Parathyroid adenoma (tissue), 2 donors: ENCODE data around the gene SUCLG2.

Experiments used
- H2AFZ ChIP-seq: fragments of 300-600 bp; sonication (generic); one replicate; pipeline ENCODE4 v1.7.0; 2017; ENCODE audit warnings: antibody characterized with exemption, mild to moderate bottlenecking
- H3K27ac ChIP-seq: fragments of 300-600 bp; sonication (generic); one replicate; pipeline ENCODE4 v1.7.0; 2017
- H3K27me3 ChIP-seq: fragments of 300-600 bp; sonication (generic); one replicate; pipeline ENCODE4 v1.7.0; 2017; ENCODE audit warnings: low read length; ENCODE audit not compliant: control insufficient read depth, insufficient read depth
- H3K36me3 ChIP-seq: fragments of 300-600 bp; sonication (generic); one replicate; pipeline ENCODE4 v1.7.0; 2017; ENCODE audit warnings: low read length; ENCODE audit not compliant: control insufficient read depth, insufficient read depth
- H3K4me1 ChIP-seq: fragments of 300-600 bp; sonication (generic); one replicate; pipeline ENCODE4 v1.7.0; 2017; ENCODE audit warnings: control low read depth
- H3K4me2 ChIP-seq: fragments of 300-600 bp; sonication (generic); one replicate; pipeline ENCODE4 v1.7.0; 2017; ENCODE audit warnings: low read length
- H3K4me3 ChIP-seq: fragments of 300-600 bp; sonication (generic); one replicate; pipeline ENCODE4 v1.7.0; 2017; ENCODE audit warnings: low read depth, low read length
- H3K79me2 ChIP-seq: fragments of 300-600 bp; sonication (generic); one replicate; pipeline ENCODE4 v1.7.0; 2017; ENCODE audit warnings: control low read depth
- H3K9ac ChIP-seq: fragments of 300-600 bp; sonication (generic); one replicate; pipeline ENCODE4 v1.7.0; 2017; ENCODE audit warnings: mild to moderate bottlenecking
- H3K9me3 ChIP-seq: fragments of 300-600 bp; sonication (generic); one replicate; pipeline ENCODE4 v1.7.0; 2017; ENCODE audit warnings: low read length; ENCODE audit not compliant: control insufficient read depth
- CTCF ChIP-seq: fragments of 300-600 bp; sonication (generic); IDR thresholded peaks from one replicate; pipeline ENCODE4 v1.7.0; 2017; ENCODE audit warnings: antibody characterized with exemption, mild to moderate bottlenecking
- donor health status: primary hyperparathyroidism.

SUCLG2 gene

GRCh38 chr3:67521053-67521646 is 133.3 kb downstream of the SUCLG2 start:
- Histone ChIP-seq H3K4me3 (no peak overlapping the region), H3K36me3 (no peaks in the 10 kb centered on the region), H3K27me3 (no peaks in the 10 kb centered on the region), H3K9ac (no peak overlapping the region), H3K27ac (no peak overlapping the region), H2AFZ (no peak overlapping the region), H3K79me2 (no peaks in the 10 kb centered on the region), H3K9me3 (no peaks in the 10 kb centered on the region), H3K4me1 (peaks cover 6% of the 10 kb centered on the region), H3K4me2 (no peak overlapping the region)
- no peak for TF ChIP-seq CTCF

- no peak for TF ChIP-seq CTCF
- Histone ChIP-seq H3K9me3 (no peaks in the 10 kb centered on the region), H3K27ac (no peak overlapping the region), H3K9ac (no peak overlapping the region), H3K27me3 (no peaks in the 10 kb centered on the region), H3K4me1 (peaks cover 6% of the 10 kb centered on the region), H3K4me2 (no peak overlapping the region), H3K4me3 (no peak overlapping the region), H3K36me3 (no peaks in the 10 kb centered on the region), H2AFZ (no peak overlapping the region), H3K79me2 (no peaks in the 10 kb centered on the region)
Measured at GRCh38 chr3:67518236-67518635, 136.2 kb downstream of the SUCLG2 start.

- peaks cover 6% of the 10 kb centered on the region for H3K4me1 ChIP-seq
- no peak overlapping the region for H2AFZ ChIP-seq
- H3K27me3 ChIP-seq = no peaks in the 10 kb centered on the region
- H3K27ac ChIP-seq = no peak overlapping the region
- TF ChIP-seq CTCF = no peak
- no peaks in the 10 kb centered on the region for H3K79me2 ChIP-seq
- H3K4me2 ChIP-seq = no peak overlapping the region
- no peaks in the 10 kb centered on the region for H3K9me3 ChIP-seq
- no peaks in the 10 kb centered on the region for H3K36me3 ChIP-seq
- no peak overlapping the region for H3K9ac ChIP-seq
- H3K4me3 ChIP-seq = no peak overlapping the region
Measured at GRCh38 chr3:67517781-67518180, 136.6 kb downstream of the SUCLG2 start.

GRCh38 chr3:67516496-67516895 is 137.9 kb downstream of the SUCLG2 start:
- Histone ChIP-seq H2AFZ (no peak overlapping the region), H3K27ac (no peak overlapping the region), H3K4me3 (no peak overlapping the region), H3K27me3 (no peaks in the 10 kb centered on the region), H3K79me2 (no peaks in the 10 kb centered on the region), H3K36me3 (no peaks in the 10 kb centered on the region), H3K9me3 (no peaks in the 10 kb centered on the region), H3K4me1 (peaks cover 6% of the 10 kb centered on the region), H3K4me2 (no peak overlapping the region), H3K9ac (no peak overlapping the region)
- TF ChIP-seq CTCF = no peak

GRCh38 chr3:67515778-67516177 is 138.6 kb downstream of the SUCLG2 start:
- peaks cover 6% of the 10 kb centered on the region for H3K4me1 ChIP-seq
- no peak overlapping the region for H3K27ac ChIP-seq

More at GRCh38 chr3:67515778-67516177, 138.6 kb downstream of the SUCLG2 start:
- Histone ChIP-seq H3K27me3 (no peaks in the 10 kb centered on the region), H2AFZ (no peak overlapping the region), H3K9ac (no peak overlapping the region), H3K4me3 (no peak overlapping the region), H3K9me3 (no peaks in the 10 kb centered on the region), H3K36me3 (no peaks in the 10 kb centered on the region), H3K4me2 (no peak overlapping the region), H3K79me2 (no peaks in the 10 kb centered on the region)
- no peak for TF ChIP-seq CTCF
